GM23338 (cell line): ENCODE results near the gene RORC.

ENCODE experiments used
- EZH2 ChIP-seq: fragments of 200-600 bp; sonication (generic); IDR thresholded peaks from one replicate; pipeline ENCODE4 v1.8.0; 2017; ENCODE audit warnings: antibody characterized with exemption, mild to moderate bottlenecking, low read depth; ENCODE audit not compliant: unreplicated experiment
- EZH2phosphoT487 ChIP-seq: fragments of 200-600 bp; sonication (generic); IDR thresholded peaks from one replicate; pipeline ENCODE4 v1.8.1; 2018; ENCODE audit warnings: antibody characterized with exemption; ENCODE audit not compliant: unreplicated experiment
- JUNB ChIP-seq: IDR thresholded peaks from one replicate; pipeline ENCODE4 v1.6.1; 2016; ENCODE audit warnings: antibody characterized with exemption; ENCODE audit not compliant: unreplicated experiment
- POLR2AphosphoS5 ChIP-seq: IDR thresholded peaks from 2 replicates; pipeline ENCODE4 v1.6.1; 2016; ENCODE audit warnings: antibody characterized with exemption, low read depth
- TF ChIP-seq, protein P1 (sequence below), 2 experiments: fragments of 200-600 bp in 1 of 2; sonication (generic) in 1 of 2; conservative IDR thresholded peaks; 2 replicates each; pipeline versions ENCODE4 v1.5.1 to v1.6.1; 2016 to 2017; ENCODE audit warnings: antibody characterized with exemption in 2 of 2, low read depth in 2 of 2, mild to moderate bottlenecking in 2 of 2, moderate library complexity in 1 of 2
- TF ChIP-seq, protein P2 (sequence below): IDR thresholded peaks from 2 replicates; pipeline ENCODE4 v1.6.1; 2016; ENCODE audit warnings: antibody characterized with exemption

GRCh38 chr1:151803915-151804314 is 27.7 kb downstream of the RORC start:
- TF ChIP-seq, protein P1, sequence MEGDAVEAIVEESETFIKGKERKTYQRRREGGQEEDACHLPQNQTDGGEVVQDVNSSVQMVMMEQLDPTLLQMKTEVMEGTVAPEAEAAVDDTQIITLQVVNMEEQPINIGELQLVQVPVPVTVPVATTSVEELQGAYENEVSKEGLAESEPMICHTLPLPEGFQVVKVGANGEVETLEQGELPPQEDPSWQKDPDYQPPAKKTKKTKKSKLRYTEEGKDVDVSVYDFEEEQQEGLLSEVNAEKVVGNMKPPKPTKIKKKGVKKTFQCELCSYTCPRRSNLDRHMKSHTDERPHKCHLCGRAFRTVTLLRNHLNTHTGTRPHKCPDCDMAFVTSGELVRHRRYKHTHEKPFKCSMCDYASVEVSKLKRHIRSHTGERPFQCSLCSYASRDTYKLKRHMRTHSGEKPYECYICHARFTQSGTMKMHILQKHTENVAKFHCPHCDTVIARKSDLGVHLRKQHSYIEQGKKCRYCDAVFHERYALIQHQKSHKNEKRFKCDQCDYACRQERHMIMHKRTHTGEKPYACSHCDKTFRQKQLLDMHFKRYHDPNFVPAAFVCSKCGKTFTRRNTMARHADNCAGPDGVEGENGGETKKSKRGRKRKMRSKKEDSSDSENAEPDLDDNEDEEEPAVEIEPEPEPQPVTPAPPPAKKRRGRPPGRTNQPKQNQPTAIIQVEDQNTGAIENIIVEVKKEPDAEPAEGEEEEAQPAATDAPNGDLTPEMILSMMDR (conservative IDR thresholded peaks at IDR 0.05; ENCODE audit: low read depth in 2 of 2), result no peak
- TF ChIP-seq POLR2AphosphoS5 (no peak), EZH2 (no peak), JUNB (no peak), EZH2phosphoT487 (no peak)
- TF ChIP-seq, protein P2, sequence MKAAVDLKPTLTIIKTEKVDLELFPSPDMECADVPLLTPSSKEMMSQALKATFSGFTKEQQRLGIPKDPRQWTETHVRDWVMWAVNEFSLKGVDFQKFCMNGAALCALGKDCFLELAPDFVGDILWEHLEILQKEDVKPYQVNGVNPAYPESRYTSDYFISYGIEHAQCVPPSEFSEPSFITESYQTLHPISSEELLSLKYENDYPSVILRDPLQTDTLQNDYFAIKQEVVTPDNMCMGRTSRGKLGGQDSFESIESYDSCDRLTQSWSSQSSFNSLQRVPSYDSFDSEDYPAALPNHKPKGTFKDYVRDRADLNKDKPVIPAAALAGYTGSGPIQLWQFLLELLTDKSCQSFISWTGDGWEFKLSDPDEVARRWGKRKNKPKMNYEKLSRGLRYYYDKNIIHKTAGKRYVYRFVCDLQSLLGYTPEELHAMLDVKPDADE, result no peak
